GM12878 (cell line): ENCODE results near the gene MDM4.

ENCODE experiments used
- BACH1 ChIP-seq: fragments of 450-650 bp; IDR thresholded peaks from 2 replicates; pipeline ENCODE4 v1.6.1; 2017; ENCODE audit warnings: mild to moderate bottlenecking, borderline replicate concordance
- BRCA1 ChIP-seq: IDR thresholded peaks from 2 replicates; pipeline ENCODE4 v1.6.1; 2011; ENCODE audit warnings: low read depth, low read length, improper control_type of control experiment
- CEBPB ChIP-seq, 2 experiments: fragments of 150-350 bp in 1 of 2; IDR thresholded peaks; 2 replicates each; pipeline ENCODE4 v1.6.1; 2012 to 2014; ENCODE audit warnings: low read depth in 2 of 2, low read length in 2 of 2, borderline replicate concordance in 1 of 2, inconsistent platforms in 1 of 2
- CHD4 ChIP-seq: fragments of 200-600 bp; sonication (generic); IDR thresholded peaks from 2 replicates; pipeline ENCODE4 v1.6.1; 2016; ENCODE audit warnings: mild to moderate bottlenecking
- CTCF ChIP-seq, 3 experiments: IDR thresholded peaks in 2 of 3; conservative IDR thresholded peaks in 1 of 3; 2 replicates each; pipeline ENCODE4 v1.5.1; 2011; ENCODE audit warnings: low read depth in 3 of 3, low read length in 3 of 3, mild to moderate bottlenecking in 3 of 3, control low read depth in 2 of 3, moderate library complexity in 2 of 3, inconsistent platforms in 1 of 3, mixed read lengths in 1 of 3; ENCODE audit not compliant: control insufficient read depth in 2 of 3, insufficient read depth in 1 of 3; ENCODE audit errors: extremely low read depth in 1 of 3
- E2F4 ChIP-seq: IDR thresholded peaks from 2 replicates; pipeline ENCODE4 v1.6.1; 2012; ENCODE audit warnings: low read depth, low read length, improper control_type of control experiment
- JUND ChIP-seq: IDR thresholded peaks from 2 replicates; pipeline ENCODE4 v1.6.1; 2012; ENCODE audit warnings: low read depth, mild to moderate bottlenecking, low read length, improper control_type of control experiment, moderate library complexity
- MYC ChIP-seq: IDR thresholded peaks from 2 replicates; pipeline ENCODE4 v1.6.1; 2011; ENCODE audit warnings: mild to moderate bottlenecking, low read length, moderate library complexity, inconsistent platforms; ENCODE audit not compliant: insufficient read depth, insufficient replicate concordance, insufficient read length, severe bottlenecking
- POLR2AphosphoS5 ChIP-seq: IDR thresholded peaks from 2 replicates; pipeline ENCODE4 v1.6.1; 2011; ENCODE audit warnings: mild to moderate bottlenecking, low read length, inconsistent platforms
- REST ChIP-seq: IDR thresholded peaks from 2 replicates; pipeline ENCODE4 v1.6.1; 2012; ENCODE audit warnings: mild to moderate bottlenecking, low read depth, low read length
- SRF ChIP-seq, 2 experiments: IDR thresholded peaks; 2 replicates each; pipeline ENCODE4 v1.6.1; 2011; ENCODE audit warnings: low read depth in 2 of 2, low read length in 2 of 2, mild to moderate bottlenecking in 1 of 2, moderate library complexity in 1 of 2
- TCF7 ChIP-seq: IDR thresholded peaks from 2 replicates; pipeline ENCODE4 v1.6.1; 2014; ENCODE audit warnings: antibody characterized with exemption, borderline replicate concordance

- peak; percentile 86; the same call in 1 of the 2 replicates for TF ChIP-seq BACH1
- TF ChIP-seq POLR2AphosphoS5: no peak
- TF ChIP-seq REST: no peak
- TF ChIP-seq CTCF (IDR thresholded peaks at IDR 0.05 in 2 of 3, conservative IDR thresholded peaks at IDR 0.05 in 1 of 3; ENCODE audit: control insufficient read depth in 2 of 3, extremely low read depth in 1 of 3, insufficient read depth in 1 of 3, low read depth in 3 of 3, low read length in 3 of 3): no peak
- no peak for TF ChIP-seq SRF (IDR thresholded peaks at IDR 0.05; ENCODE audit: low read depth in 2 of 2, low read length in 2 of 2)
- TF ChIP-seq E2F4: no peak
- TF ChIP-seq TCF7: no peak
- TF ChIP-seq CHD4: no peak
- peak in 1 of 2 experiments; percentile 31; a peak in 1 of 4 replicates for TF ChIP-seq CEBPB (IDR thresholded peaks at IDR 0.05; ENCODE audit: borderline replicate concordance in 1 of 2, low read depth in 2 of 2, low read length in 2 of 2)
- no peak for TF ChIP-seq MYC
- TF ChIP-seq JUND: 0 out of 2 replicates have a peak, but pooled peaks have one; percentile 6
- TF ChIP-seq BRCA1: no peak
Measured at GRCh38 chr1:204530932-204531331, 14.7 kb downstream of the MDM4 start.
